GM18907 (cell line): ENCODE results near the gene COG2.

Experiments
- ATAC-seq: cut with Tn5 transposase; IDR thresholded peaks from one replicate; pipeline ENCODE4 v1.9.1; 2021; ENCODE audit warnings: mild to moderate bottlenecking, moderate library complexity; ENCODE audit not compliant: unreplicated experiment

COG2 gene

DNA sequence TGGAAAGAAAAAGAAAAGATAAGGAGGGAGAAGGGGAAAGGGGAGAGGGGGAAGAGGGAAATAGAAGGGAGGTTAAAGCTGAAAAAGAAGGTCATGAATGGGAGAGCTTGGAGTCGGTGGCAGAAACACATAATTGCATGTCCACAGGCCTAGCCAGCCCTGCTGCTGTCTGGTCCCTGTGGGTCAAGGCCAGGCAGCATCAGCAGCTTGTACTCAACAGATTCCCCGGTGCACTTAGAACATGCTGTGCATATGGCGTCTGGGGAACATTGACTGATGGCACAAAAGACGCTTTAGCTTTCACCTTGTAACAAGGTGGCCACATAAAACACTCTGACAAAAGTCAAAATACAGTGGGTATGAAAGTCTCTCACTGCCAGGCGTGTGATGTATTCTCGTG is 25.9 kb downstream of the COG2 start:
- no peak for ATAC-seq

DNA sequence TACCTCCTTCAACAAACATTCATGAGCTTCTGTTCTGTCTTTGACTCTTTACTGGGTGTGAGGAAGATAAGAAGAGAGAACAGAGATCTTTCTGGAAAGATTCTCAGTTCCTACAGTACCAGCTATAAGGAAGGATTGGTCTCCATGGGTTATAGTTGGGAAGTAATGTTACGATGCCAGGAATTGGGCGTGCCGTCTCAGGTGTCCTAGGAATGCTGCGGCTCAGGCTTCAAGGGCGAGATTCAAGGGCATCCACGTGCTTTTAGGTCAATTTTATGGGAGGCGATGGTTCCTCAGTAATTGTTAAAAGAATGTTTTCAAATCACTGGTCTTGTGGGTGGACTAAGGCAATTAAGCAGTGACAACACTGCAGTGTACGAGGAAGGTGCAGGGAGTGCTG is 27.3 kb downstream of the COG2 start:
- no peak for ATAC-seq

DNA sequence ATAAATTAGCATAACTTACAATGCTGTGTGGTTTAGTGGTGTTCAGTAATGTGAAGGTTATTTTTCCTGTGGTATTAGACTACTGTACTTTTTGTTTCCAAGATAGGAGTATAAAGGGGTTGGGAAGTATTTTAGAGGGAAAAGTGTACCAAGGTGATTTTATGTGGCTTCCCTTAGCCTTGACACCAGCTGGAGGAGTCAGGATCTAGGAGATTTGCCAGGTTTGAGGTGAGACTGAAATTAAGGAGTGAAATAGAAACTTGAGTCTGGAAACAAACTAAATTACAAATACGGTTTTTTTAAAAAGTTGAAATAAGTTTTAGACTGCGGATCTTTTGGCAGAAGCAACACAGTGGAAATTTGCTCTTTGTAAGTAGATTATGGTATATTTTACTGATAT is 32.3 kb downstream of the COG2 start:
- no peak for ATAC-seq

DNA sequence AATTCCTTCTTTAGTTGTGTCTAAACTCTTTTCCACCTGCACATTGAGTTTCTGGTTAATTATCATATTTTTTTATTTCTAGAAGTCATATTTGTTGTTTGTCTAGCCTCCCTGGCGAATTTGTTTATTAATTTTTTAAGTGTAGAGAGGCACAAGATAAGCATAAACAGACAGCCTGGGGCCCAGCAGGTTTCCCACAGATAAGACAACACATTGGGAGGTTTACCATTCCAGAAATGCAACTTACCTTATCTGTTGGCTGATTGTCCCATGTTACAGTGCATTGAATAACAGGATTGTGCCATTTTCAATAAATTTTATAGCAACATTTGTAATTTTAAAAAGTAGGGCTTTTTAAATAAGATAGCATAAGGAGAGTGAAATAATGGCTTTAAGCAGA is 34.9 kb downstream of the COG2 start:
- ATAC-seq = no peak

- ATAC-seq = no peak
These were observed 36.9 kb downstream of the COG2 start for GRCh38 chr1:230679192-230679591.

- ATAC-seq = no peak
These were observed 37.5 kb downstream of the COG2 start for GRCh38 chr1:230679825-230680224.

DNA sequence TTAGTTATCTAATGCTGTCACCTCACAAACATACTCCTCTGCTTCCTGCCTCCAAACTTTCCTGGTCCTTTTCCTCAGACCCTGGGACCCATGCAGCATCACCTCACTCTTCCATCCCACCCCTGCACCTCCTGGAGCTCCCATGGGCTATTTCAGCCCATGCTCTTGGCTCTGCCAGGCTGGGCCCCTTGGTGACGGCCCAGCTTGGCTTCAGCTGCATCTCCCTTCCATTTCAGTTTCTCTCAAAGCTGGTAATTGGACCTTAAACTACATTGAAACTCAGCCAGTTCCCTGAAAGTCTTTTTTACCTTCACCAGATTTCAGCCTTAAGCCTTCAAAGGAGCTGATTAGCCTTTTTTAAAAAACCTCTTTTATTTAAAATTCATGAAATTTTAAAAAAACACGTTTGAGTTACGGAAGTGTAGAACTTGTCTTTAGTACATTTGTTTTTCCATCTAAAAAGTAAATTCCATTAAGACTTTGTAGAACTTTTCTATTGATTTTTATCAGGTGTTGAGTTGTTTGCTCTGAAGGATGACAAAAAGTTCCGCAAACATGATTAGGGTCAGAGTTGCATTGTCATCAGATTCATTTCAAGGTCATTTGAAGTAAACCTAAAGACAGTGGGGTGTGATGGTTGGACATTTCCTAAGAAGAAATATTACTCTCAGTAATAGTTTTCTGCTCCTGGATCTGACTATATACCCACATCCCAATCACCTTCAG is 38.2 kb downstream of the COG2 start:
- no peak for ATAC-seq

DNA sequence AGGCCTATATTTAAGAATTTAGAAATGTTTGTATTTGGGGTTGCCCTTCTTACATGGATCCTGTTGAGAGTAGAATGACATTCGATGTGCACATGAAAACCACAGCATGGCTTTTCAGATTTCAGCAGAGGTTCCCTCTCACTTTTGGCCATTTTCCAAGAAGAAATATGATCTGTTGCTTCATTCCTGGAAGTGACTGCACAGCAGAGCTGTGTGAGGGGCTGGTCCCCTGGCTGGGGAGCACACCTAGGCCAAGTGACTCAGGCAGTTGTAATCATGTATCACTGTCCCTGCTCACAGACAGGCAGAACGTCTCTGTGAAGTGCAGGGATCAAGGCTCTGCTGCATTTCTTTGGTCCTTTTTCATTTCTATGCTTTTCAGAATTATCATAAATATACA is 39.3 kb downstream of the COG2 start:
- no peak for ATAC-seq

GRCh38 chr1:230682274-230682673 is 40.0 kb downstream of the COG2 start:
- no peak for ATAC-seq

GRCh38 chr1:230682882-230683610 is 40.8 kb downstream of the COG2 start:
- no peak for ATAC-seq

- no peak for ATAC-seq
These were observed 41.9 kb downstream of the COG2 start for GRCh38 chr1:230684146-230684545.

- ATAC-seq = no peak
These were observed 42.7 kb downstream of the COG2 start for GRCh38 chr1:230684998-230685397.

- no peak for ATAC-seq
These were observed 44.5 kb downstream of the COG2 start for GRCh38 chr1:230686747-230687146.

DNA sequence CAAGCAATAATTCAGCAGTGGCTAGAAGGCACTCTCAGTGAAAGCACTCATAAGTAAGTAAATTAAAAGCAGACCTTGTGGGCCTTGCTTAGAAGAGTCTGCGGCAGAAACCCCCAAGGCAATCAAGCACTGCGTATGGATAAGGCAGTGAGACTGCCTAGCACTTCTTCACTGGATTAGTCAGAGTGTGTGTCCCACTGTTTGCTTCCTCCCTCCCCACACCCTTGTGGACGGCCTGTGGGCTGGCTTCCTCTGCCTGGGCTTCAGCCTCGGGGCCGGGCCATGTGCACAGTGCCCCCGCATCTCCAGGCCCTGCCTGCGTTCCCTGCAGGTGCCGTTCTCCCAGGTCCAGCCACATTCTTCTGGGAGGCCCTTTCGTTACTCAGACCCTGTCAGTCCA is 47.8 kb downstream of the COG2 start:
- no peak for ATAC-seq

DNA sequence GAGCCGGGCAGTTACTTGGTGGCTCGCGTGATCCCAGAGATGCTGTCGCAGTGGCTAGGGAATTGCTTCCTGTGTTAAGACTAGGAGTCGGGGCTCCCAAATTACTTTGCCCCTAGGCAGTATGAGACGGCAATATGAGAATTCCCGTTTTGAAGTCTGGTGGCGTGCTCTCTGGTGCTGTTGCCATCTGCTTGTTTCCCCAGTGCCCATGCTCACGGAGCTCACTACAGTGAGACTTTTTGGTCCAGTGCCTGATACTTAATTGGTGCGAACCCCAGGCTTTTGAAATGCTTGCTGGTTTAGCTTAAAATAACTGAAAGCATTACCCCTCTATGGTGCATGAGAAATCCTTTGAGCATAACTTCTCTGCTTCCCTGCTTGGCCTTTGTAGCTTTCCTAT is 49.3 kb downstream of the COG2 start:
- ATAC-seq = no peak

GRCh38 chr1:230693221-230693620 is 50.9 kb downstream of the COG2 start:
- ATAC-seq = no peak

GRCh38 chr1:230693777-230694176 is 51.5 kb downstream of the COG2 start:
- ATAC-seq = no peak

- no peak for ATAC-seq
These were observed 52.2 kb downstream of the COG2 start for GRCh38 chr1:230694464-230694863.

- no peak for ATAC-seq
These were observed 52.7 kb downstream of the COG2 start for GRCh38 chr1:230694991-230695390.

GRCh38 chr1:230696218-230696617 is 53.9 kb downstream of the COG2 start:
- no peak for ATAC-seq

DNA sequence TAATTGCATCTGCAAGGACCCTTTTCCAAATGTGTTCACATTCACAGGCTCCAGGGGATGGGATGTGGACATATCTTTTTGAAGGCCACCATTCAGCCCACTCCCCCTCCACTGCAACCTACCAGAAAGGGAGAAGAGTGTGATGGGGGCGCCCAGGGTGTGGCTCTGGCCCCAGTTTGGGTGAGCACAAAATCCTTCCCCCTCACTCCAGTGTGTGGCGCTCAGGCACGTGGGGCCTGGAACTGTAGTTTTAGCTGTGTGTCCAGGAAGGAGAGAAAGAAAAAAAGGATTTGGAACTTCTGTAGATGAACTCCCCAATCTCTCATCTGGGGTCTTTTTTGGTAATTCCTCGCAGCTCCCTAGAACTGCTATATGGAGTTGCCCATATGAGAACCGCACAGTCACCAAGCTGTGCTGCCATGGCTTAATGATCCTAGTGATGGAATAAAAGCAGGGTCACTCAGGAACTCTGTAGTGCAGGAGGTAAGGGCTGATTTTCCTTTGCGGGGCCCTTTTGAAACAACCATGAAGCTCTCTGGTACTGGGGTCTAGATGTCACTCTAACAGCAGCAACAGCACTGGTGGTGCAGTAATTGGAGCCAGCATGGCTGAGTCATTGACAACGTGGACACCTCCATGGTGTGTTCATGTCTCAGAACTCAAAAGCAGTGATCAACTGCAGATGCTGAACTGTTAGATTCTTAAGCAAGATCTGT is 54.6 kb downstream of the COG2 start:
- ATAC-seq = no peak

- no peak for ATAC-seq
These were observed 55.8 kb downstream of the COG2 start for GRCh38 chr1:230698130-230698529.
